ENCODE results near the gene EPO. TPM values are rescaled to one million over a fixed set of nuclear protein-coding genes. Genes with fewer than 3 reads are reported as not detected.

Gene EPO
- total RNA-seq, 1 donor, result not detected

- H3K9me3 ChIP-seq (ENCODE audit: low read depth, low read length), result no peaks in the 10 kb centered on the region
- peaks cover 58% of the 10 kb centered on the region for H3K79me2 ChIP-seq (ENCODE audit: insufficient read depth, low read length)
- H3K27me3 ChIP-seq (ENCODE audit: insufficient read depth, low read length), result no peaks in the 10 kb centered on the region
- peak; percentile 39 for DNase-seq (ENCODE audit: insufficient read length, low spot score, missing footprints)
- H3K36me3 ChIP-seq (ENCODE audit: insufficient read depth, low read length), result peaks cover 11% of the 10 kb centered on the region
- peaks cover 14% of the 10 kb centered on the region for H3K4me1 ChIP-seq (ENCODE audit: insufficient read depth, low read length)
- H3K4me3 ChIP-seq (ENCODE audit: insufficient read depth, low read length), result no peak overlapping the region
- H2AFZ ChIP-seq (ENCODE audit: low read length), result no peak overlapping the region
- H4K20me1 ChIP-seq (ENCODE audit: insufficient read depth, low read length), result peaks cover 58% of the 10 kb centered on the region
- no peak overlapping the region for H3K4me2 ChIP-seq (ENCODE audit: insufficient read depth, low read length)
- no peak overlapping the region for H3K27ac ChIP-seq (ENCODE audit: low read depth, low read length)
- TF ChIP-seq, protein P1, sequence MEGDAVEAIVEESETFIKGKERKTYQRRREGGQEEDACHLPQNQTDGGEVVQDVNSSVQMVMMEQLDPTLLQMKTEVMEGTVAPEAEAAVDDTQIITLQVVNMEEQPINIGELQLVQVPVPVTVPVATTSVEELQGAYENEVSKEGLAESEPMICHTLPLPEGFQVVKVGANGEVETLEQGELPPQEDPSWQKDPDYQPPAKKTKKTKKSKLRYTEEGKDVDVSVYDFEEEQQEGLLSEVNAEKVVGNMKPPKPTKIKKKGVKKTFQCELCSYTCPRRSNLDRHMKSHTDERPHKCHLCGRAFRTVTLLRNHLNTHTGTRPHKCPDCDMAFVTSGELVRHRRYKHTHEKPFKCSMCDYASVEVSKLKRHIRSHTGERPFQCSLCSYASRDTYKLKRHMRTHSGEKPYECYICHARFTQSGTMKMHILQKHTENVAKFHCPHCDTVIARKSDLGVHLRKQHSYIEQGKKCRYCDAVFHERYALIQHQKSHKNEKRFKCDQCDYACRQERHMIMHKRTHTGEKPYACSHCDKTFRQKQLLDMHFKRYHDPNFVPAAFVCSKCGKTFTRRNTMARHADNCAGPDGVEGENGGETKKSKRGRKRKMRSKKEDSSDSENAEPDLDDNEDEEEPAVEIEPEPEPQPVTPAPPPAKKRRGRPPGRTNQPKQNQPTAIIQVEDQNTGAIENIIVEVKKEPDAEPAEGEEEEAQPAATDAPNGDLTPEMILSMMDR (IDR thresholded peaks at IDR 0.05; ENCODE audit: extremely low read depth, low read depth, low read length), result no peak
Observed at GRCh38 chr7:100688326-100688860, 31.9 kb upstream of the EPO start.

GRCh38 chr7:100689230-100690135 lies 30.8 kb upstream of the EPO start:
- no peak overlapping the region for H3K27ac ChIP-seq (ENCODE audit: low read depth, low read length)
- peaks cover 61% of the 10 kb centered on the region for H3K79me2 ChIP-seq (ENCODE audit: insufficient read depth, low read length)
- peak; percentile 58 for DNase-seq (ENCODE audit: insufficient read length, low spot score, missing footprints)
- H4K20me1 ChIP-seq (ENCODE audit: insufficient read depth, low read length), result peaks cover 58% of the 10 kb centered on the region
- H3K36me3 ChIP-seq (ENCODE audit: insufficient read depth, low read length), result peaks cover 4% of the 10 kb centered on the region
- H3K9me3 ChIP-seq (ENCODE audit: low read depth, low read length), result no peaks in the 10 kb centered on the region
- H3K4me1 ChIP-seq (ENCODE audit: insufficient read depth, low read length), result peaks cover 14% of the 10 kb centered on the region
- TF ChIP-seq, protein P1 (IDR thresholded peaks at IDR 0.05; ENCODE audit: extremely low read depth, low read depth, low read length), result no peak
- H3K4me2 ChIP-seq (ENCODE audit: insufficient read depth, low read length), result no peak overlapping the region
- H3K27me3 ChIP-seq (ENCODE audit: insufficient read depth, low read length), result no peaks in the 10 kb centered on the region
- H3K4me3 ChIP-seq (ENCODE audit: insufficient read depth, low read length), result no peak overlapping the region
- H2AFZ ChIP-seq (ENCODE audit: low read length), result no peak overlapping the region

- Histone ChIP-seq H3K36me3 (ENCODE audit: insufficient read depth, low read length) (no peaks in the 10 kb centered on the region), H3K9me3 (ENCODE audit: low read depth, low read length) (no peaks in the 10 kb centered on the region), H3K4me2 (ENCODE audit: insufficient read depth, low read length) (peak overlapping the region; percentile 90), H3K27ac (ENCODE audit: low read depth, low read length) (no peak overlapping the region), H3K27me3 (ENCODE audit: insufficient read depth, low read length) (no peaks in the 10 kb centered on the region), H2AFZ (ENCODE audit: low read length) (no peak overlapping the region), H3K4me1 (ENCODE audit: insufficient read depth, low read length) (peaks cover 14% of the 10 kb centered on the region), H4K20me1 (ENCODE audit: insufficient read depth, low read length) (peaks cover 54% of the 10 kb centered on the region), H3K79me2 (ENCODE audit: insufficient read depth, low read length) (peaks cover 61% of the 10 kb centered on the region), H3K4me3 (ENCODE audit: insufficient read depth, low read length) (peak overlapping the region; percentile 83)
- TF ChIP-seq, protein P1 (IDR thresholded peaks at IDR 0.05; ENCODE audit: extremely low read depth, low read depth, low read length), result peak; percentile 78
- peak; percentile 100 for DNase-seq (ENCODE audit: insufficient read length, low spot score, missing footprints)
Observed at GRCh38 chr7:100691676-100692577, 28.3 kb upstream of the EPO start.

All from osteoblast (primary cell).